Measurements from ENCODE around the gene TMPRSS3. TPM values are rescaled to one million over a fixed set of nuclear protein-coding genes. Genes with fewer than 3 reads are reported as not detected.

Gene TMPRSS3
- total RNA-seq, 4 donors from 2014 or later: not detected

GRCh38 chr21:42418886-42419285, 23.0 kb upstream of the TMPRSS3 start:
- H3K9me3 ChIP-seq: peaks cover 0 to 12% (median 0%) of the 10 kb centered on the region in 4 donors
- 38 to 61% methylated on average over 4 of the region's 4 CpGs for WGBS, 2 donors
- no peak for DNase-seq (ENCODE audit: low spot score in 2 of 2)
- TF ChIP-seq CTCF (IDR thresholded peaks at IDR 0.05): no peak
- no peak for TF ChIP-seq POLR2A (IDR thresholded peaks at IDR 0.05)
- TF ChIP-seq EP300 (IDR thresholded peaks at IDR 0.05): no peak
- H3K36me3 ChIP-seq: no peaks in the 10 kb centered on the region
- H3K4me1 ChIP-seq: peaks cover 0 to 13% (median 0%) of the 10 kb centered on the region in 4 donors
- no peak overlapping the region for H3K27ac ChIP-seq
- H3K27me3 ChIP-seq: peaks cover 0 to 12% of the 10 kb centered on the region in 2 donors
- H3K4me3 ChIP-seq: no peak overlapping the region

- Histone ChIP-seq H3K27me3 (peaks cover 0 to 12% of the 10 kb centered on the region in 2 donors), H3K4me1 (peaks cover 0 to 13% (median 0%) of the 10 kb centered on the region in 4 donors)
- 76 to 91% methylated on average over 6 of the region's 6 CpGs for WGBS, 2 donors
Measured at GRCh38 chr21:42417533-42417932, 21.7 kb upstream of the TMPRSS3 start.

GRCh38 chr21:42414928-42415769, 19.3 kb upstream of the TMPRSS3 start:
- Histone ChIP-seq H3K27me3 (peaks cover 0 to 6% of the 10 kb centered on the region in 2 donors), H3K27ac (peak overlapping the region in 1 of 4 donors; percentile 17), H3K36me3 (no peaks in the 10 kb centered on the region), H3K4me3 (no peak overlapping the region), H3K4me1 (peaks cover 0 to 13% (median 0%) of the 10 kb centered on the region in 4 donors), H3K9me3 (no peaks in the 10 kb centered on the region)
- no peak for DNase-seq (ENCODE audit: low spot score in 2 of 2)
- 42 to 53% methylated on average over 24 to 25 of the region's 27 CpGs for WGBS, 2 donors
- TF ChIP-seq POLR2A (IDR thresholded peaks at IDR 0.05) (no peak), CTCF (IDR thresholded peaks at IDR 0.05) (no peak), EP300 (IDR thresholded peaks at IDR 0.05) (peak in 1 of 2 donors; percentile 5)

More at GRCh38 chr21:42417533-42417932, 21.7 kb upstream of the TMPRSS3 start:
- Histone ChIP-seq H3K27ac (no peak overlapping the region), H3K4me3 (no peak overlapping the region), H3K9me3 (peaks cover 0 to 12% (median 0%) of the 10 kb centered on the region in 4 donors), H3K36me3 (no peaks in the 10 kb centered on the region)
- no peak for DNase-seq (ENCODE audit: low spot score in 2 of 2)
- TF ChIP-seq EP300 (IDR thresholded peaks at IDR 0.05): no peak
- TF ChIP-seq CTCF (IDR thresholded peaks at IDR 0.05): no peak
- TF ChIP-seq POLR2A (IDR thresholded peaks at IDR 0.05): no peak

- no peak for DNase-seq (ENCODE audit: low spot score in 2 of 2)
- Histone ChIP-seq H3K36me3 (no peaks in the 10 kb centered on the region), H3K9me3 (no peaks in the 10 kb centered on the region), H3K4me1 (peaks cover 0 to 13% (median 0%) of the 10 kb centered on the region in 4 donors), H3K27me3 (peaks cover 0 to 6% of the 10 kb centered on the region in 2 donors), H3K27ac (peak overlapping the region in 1 of 4 donors; percentile 17), H3K4me3 (no peak overlapping the region)
- WGBS, 2 donors: 88 to 94% methylated on average over 8 of the region's 8 CpGs
- no peak for TF ChIP-seq POLR2A (IDR thresholded peaks at IDR 0.05)
- TF ChIP-seq CTCF (IDR thresholded peaks at IDR 0.05): no peak
- TF ChIP-seq EP300 (IDR thresholded peaks at IDR 0.05): no peak
Measured at GRCh38 chr21:42414553-42414927, 18.7 kb upstream of the TMPRSS3 start.

- TF ChIP-seq POLR2A (IDR thresholded peaks at IDR 0.05): no peak
- no peak for TF ChIP-seq CTCF (IDR thresholded peaks at IDR 0.05)
- TF ChIP-seq EP300 (IDR thresholded peaks at IDR 0.05): no peak
- 64 to 80% methylated on average over 7 to 8 of the region's 8 CpGs for WGBS, 2 donors
- Histone ChIP-seq H3K9me3 (no peaks in the 10 kb centered on the region), H3K36me3 (no peaks in the 10 kb centered on the region), H3K27me3 (peaks cover 0 to 6% of the 10 kb centered on the region in 2 donors), H3K27ac (no peak overlapping the region), H3K4me3 (no peak overlapping the region), H3K4me1 (peaks cover 0 to 13% (median 0%) of the 10 kb centered on the region in 4 donors)
- no peak for DNase-seq (ENCODE audit: low spot score in 2 of 2)
Measured at GRCh38 chr21:42414066-42414465, 18.2 kb upstream of the TMPRSS3 start.
